ENCODE measurements around the gene P2RY6. TPM values are rescaled to one million over a fixed set of nuclear protein-coding genes. Genes with fewer than 3 reads are reported as not detected.

P2RY6 gene
- total RNA-seq, 4 donors from 2014 or later, result 0.76 to 1.0 TPM; not detected in 2

DNA sequence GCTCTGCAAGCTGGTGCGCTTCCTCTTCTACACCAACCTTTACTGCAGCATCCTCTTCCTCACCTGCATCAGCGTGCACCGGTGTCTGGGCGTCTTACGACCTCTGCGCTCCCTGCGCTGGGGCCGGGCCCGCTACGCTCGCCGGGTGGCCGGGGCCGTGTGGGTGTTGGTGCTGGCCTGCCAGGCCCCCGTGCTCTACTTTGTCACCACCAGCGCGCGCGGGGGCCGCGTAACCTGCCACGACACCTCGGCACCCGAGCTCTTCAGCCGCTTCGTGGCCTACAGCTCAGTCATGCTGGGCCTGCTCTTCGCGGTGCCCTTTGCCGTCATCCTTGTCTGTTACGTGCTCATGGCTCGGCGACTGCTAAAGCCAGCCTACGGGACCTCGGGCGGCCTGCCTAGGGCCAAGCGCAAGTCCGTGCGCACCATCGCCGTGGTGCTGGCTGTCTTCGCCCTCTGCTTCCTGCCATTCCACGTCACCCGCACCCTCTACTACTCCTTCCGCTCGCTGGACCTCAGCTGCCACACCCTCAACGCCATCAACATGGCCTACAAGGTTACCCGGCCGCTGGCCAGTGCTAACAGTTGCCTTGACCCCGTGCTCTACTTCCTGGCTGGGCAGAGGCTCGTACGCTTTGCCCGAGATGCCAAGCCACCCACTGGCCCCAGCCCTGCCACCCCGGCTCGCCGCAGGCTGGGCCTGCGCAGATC lies 37.5 kb upstream of the P2RY6 start:
- DNase-seq, result no peak
- H3K4me1 ChIP-seq, result no peaks in the 10 kb centered on the region
- TF ChIP-seq POLR2A (IDR thresholded peaks at IDR 0.05), result no peak
- TF ChIP-seq, protein P1, sequence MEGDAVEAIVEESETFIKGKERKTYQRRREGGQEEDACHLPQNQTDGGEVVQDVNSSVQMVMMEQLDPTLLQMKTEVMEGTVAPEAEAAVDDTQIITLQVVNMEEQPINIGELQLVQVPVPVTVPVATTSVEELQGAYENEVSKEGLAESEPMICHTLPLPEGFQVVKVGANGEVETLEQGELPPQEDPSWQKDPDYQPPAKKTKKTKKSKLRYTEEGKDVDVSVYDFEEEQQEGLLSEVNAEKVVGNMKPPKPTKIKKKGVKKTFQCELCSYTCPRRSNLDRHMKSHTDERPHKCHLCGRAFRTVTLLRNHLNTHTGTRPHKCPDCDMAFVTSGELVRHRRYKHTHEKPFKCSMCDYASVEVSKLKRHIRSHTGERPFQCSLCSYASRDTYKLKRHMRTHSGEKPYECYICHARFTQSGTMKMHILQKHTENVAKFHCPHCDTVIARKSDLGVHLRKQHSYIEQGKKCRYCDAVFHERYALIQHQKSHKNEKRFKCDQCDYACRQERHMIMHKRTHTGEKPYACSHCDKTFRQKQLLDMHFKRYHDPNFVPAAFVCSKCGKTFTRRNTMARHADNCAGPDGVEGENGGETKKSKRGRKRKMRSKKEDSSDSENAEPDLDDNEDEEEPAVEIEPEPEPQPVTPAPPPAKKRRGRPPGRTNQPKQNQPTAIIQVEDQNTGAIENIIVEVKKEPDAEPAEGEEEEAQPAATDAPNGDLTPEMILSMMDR (IDR thresholded peaks at IDR 0.05), result no peak
- H3K4me3 ChIP-seq, result no peak overlapping the region
- no peaks in the 10 kb centered on the region for H3K9me3 ChIP-seq
- no peaks in the 10 kb centered on the region for H3K36me3 ChIP-seq
- no peaks in the 10 kb centered on the region for H3K27me3 ChIP-seq
- no peak overlapping the region for H3K27ac ChIP-seq
- intact Hi-C loops (cut with DNase I; ENCODE audit: low total_unique reads), result no loop called here

DNA sequence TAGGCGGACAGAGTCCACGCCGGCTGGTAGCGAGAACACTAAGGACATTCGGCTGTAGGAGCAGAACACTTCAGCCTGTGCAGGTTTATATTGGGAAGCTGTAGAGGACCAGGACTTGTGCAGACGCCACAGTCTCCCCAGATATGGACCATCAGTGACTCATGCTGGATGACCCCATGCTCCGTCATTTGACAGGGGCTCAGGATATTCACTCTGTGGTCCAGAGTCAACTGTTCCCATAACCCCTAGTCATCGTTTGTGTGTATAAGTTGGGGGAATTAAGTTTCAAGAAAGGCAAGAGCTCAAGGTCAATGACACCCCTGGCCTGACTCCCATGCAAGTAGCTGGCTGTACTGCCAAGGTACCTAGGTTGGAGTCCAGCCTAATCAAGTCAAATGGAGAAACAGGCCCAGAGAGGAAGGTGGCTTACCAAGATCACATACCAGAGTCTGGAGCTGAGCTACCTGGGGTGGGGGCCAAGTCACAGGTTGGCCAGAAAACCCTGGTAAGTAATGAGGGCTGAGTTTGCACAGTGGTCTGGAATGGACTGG lies 36.8 kb upstream of the P2RY6 start:
- Histone ChIP-seq H3K4me3 (no peak overlapping the region), H3K27me3 (no peaks in the 10 kb centered on the region), H3K36me3 (no peaks in the 10 kb centered on the region), H3K4me1 (peaks cover 0 to 3% of the 10 kb centered on the region in 2 donors), H3K27ac (no peak overlapping the region), H3K9me3 (no peaks in the 10 kb centered on the region)
- DNase-seq, result no peak
- TF ChIP-seq POLR2A (IDR thresholded peaks at IDR 0.05), result no peak
- TF ChIP-seq, protein P1 (IDR thresholded peaks at IDR 0.05), result no peak
- intact Hi-C loops (cut with DNase I; ENCODE audit: low total_unique reads), result no loop called here

DNA sequence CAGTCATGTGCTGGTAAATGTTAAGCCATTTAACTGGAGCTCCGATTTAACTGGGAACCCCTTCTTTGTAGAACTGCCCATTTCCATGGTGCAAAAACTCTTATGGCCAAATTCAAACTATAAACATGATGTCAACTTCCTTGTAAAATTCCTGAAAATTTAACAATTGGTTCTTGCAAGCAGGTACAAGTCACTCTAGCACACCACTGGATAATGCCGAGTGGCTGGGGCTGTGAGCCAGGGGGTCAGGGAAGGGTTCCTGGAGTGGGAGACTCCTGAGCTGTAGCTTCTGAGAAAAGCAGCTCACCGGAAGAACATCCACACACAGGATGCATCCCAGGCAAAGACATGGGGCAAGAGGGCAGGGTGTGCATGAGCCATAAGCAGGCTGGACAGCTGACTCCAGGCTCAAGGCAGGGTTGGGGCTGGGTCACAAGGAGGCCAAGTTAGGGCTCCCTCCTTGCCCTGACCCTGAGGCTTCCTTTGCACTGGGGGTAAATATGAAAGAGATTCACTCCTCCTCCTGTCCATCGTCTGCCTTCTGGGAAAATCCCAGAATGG lies 35.9 kb upstream of the P2RY6 start:
- intact Hi-C loops (cut with DNase I; ENCODE audit: low total_unique reads), result no loop called here
- Histone ChIP-seq H3K9me3 (no peaks in the 10 kb centered on the region), H3K36me3 (no peaks in the 10 kb centered on the region), H3K4me3 (no peak overlapping the region), H3K27me3 (no peaks in the 10 kb centered on the region), H3K4me1 (peaks cover 0 to 4% of the 10 kb centered on the region in 2 donors), H3K27ac (no peak overlapping the region)
- DNase-seq, result no peak
- no peak for TF ChIP-seq POLR2A (IDR thresholded peaks at IDR 0.05)
- TF ChIP-seq, protein P1 (IDR thresholded peaks at IDR 0.05), result no peak

DNA sequence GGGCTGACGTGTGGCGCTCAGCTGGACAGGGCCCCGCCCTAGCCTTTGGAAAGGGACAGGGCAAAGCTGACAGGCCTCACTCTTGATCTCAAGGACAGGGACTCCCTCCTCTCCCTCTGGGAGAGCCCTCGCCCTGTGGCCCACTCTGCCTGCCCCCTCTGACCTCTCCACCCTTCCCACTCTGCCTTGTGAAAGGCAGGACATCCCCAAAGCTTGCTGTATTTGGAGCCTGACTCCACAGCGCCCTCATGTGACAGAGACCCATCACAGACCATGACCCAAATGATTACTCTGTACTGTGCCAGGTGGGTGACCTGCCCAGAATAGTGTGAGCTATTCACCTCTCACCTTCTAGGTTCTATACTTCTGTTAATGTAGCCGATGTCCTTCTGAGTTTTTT lies 35.3 kb upstream of the P2RY6 start:
- Histone ChIP-seq H3K4me1 (peaks cover 0 to 4% of the 10 kb centered on the region in 2 donors), H3K36me3 (no peaks in the 10 kb centered on the region), H3K27me3 (no peaks in the 10 kb centered on the region), H3K27ac (no peak overlapping the region), H3K9me3 (no peaks in the 10 kb centered on the region), H3K4me3 (no peak overlapping the region)
- intact Hi-C loops (cut with DNase I; ENCODE audit: low total_unique reads), result no loop called here
- TF ChIP-seq, protein P1 (IDR thresholded peaks at IDR 0.05), result no peak
- TF ChIP-seq POLR2A (IDR thresholded peaks at IDR 0.05), result no peak
- DNase-seq, result no peak
